HepG2 (cell line): ENCODE results near the gene WDR27. TPM values are rescaled to one million over a fixed set of nuclear protein-coding genes. Genes with fewer than 3 reads are reported as not detected.

Source experiments
- ATAC-seq: fragments of 200-7000 bp; cut with Tn5 transposase; 3 replicates; pipeline ENCODE4 v1.9.1; 2020; ENCODE audit warnings: mild to moderate bottlenecking, moderate library complexity
- BruUV-seq: library from RNA; stranded (reverse); fragments of 400-500 nt; replicated peaks from 2 replicates; lab custom pipeline; 2021; lab: Mats Ljungman, UMichigan
- CTCF ChIA-PET: fragments of 300-600 bp; formaldehyde crosslinking; extraction: SDS; loops from one replicate; lab custom pipeline; 2021; ENCODE audit warnings: low total read pairs, inconsistent platforms, low intra/inter-chr PET ratio; lab: Yijun Ruan, JAX
- POLR2A ChIA-PET: fragments of 350-600 bp; sonication (Branson Sonifier 250); formaldehyde crosslinking; loops from one replicate; lab custom pipeline; 2020; ENCODE audit warnings: antibody characterized with exemption, inconsistent platforms; lab: Yijun Ruan, JAX
- DNase-seq: peaks from one replicate; pipeline ENCODE4 v3.0.0-alpha.2; 2015; ENCODE audit warnings: low spot score
- FAIRE-seq: peaks from 3 replicates; lab custom pipeline; 2011; peaks lifted over from hg19 to GRCh38; lab: Jason Lieb, UNC
- H2AFZ ChIP-seq: one replicate; pipeline ENCODE4 v1.6.1; 2011; ENCODE audit warnings: low read length, inconsistent platforms
- H3K27ac ChIP-seq: fragments of 300-600 bp; 3 replicates; pipeline ENCODE4 v1.8.0; 2011; ENCODE audit warnings: mixed run types, mild to moderate bottlenecking, mixed read lengths, low read length, inconsistent platforms; ENCODE audit not compliant: insufficient read depth; ENCODE audit errors: extremely low read length
- H3K27me3 ChIP-seq, 2 experiments: fragments of 200-600 bp in 1 of 2; 2 replicates in 1 of 2; 3 replicates in 1 of 2; pipeline versions ENCODE4 v1.6.0 to v1.8.0; 2011; ENCODE audit warnings: low read length in 2 of 2, mild to moderate bottlenecking in 2 of 2, moderate library complexity in 2 of 2, inconsistent platforms in 1 of 2; ENCODE audit not compliant: insufficient read depth in 2 of 2, control insufficient read depth in 1 of 2
- H3K36me3 ChIP-seq, 2 experiments: fragments of 200-600 bp in 1 of 2; replicated peaks in 1 of 2; 2 replicates in 1 of 2; 3 replicates in 1 of 2; pipeline versions ENCODE4 v1.5.1 to v1.8.0; 2011; ENCODE audit warnings: low read length in 2 of 2, inconsistent platforms in 1 of 2; ENCODE audit not compliant: insufficient read depth in 2 of 2, control insufficient read depth in 1 of 2
- H3K4me1 ChIP-seq: 2 replicates; pipeline ENCODE4 v1.5.1; 2012; ENCODE audit warnings: low read length, inconsistent platforms; ENCODE audit not compliant: insufficient read depth
- H3K4me2 ChIP-seq: 2 replicates; pipeline ENCODE4 v1.6.0; 2011; ENCODE audit warnings: low read depth, low read length, inconsistent platforms
- H3K4me3 ChIP-seq, 3 experiments: fragments of 200-600 bp in 1 of 3; sonication (generic), shearing (Covaris generic) in 1 of 3; replicated peaks in 1 of 3; 2 replicates each; pipeline ENCODE4 v1.5.1; 2011 to 2016; ENCODE audit warnings: low read length in 3 of 3, inconsistent platforms in 2 of 3, low read depth in 2 of 3, mild to moderate bottlenecking in 2 of 3, control low read depth in 1 of 3, mixed read lengths in 1 of 3; ENCODE audit not compliant: insufficient read depth in 1 of 3
- H3K79me2 ChIP-seq: one replicate; pipeline ENCODE4 v1.6.1; 2011; ENCODE audit warnings: low read length, inconsistent platforms; ENCODE audit not compliant: insufficient read depth
- H3K9ac ChIP-seq: 2 replicates; pipeline ENCODE4 v1.6.0; 2011; ENCODE audit warnings: mild to moderate bottlenecking, low read depth, low read length, inconsistent platforms; ENCODE audit not compliant: insufficient read depth
- H3K9me3 ChIP-seq: 2 replicates; pipeline ENCODE4 v1.5.1; 2012; ENCODE audit warnings: mild to moderate bottlenecking, low read length
- H4K20me1 ChIP-seq: 2 replicates; pipeline ENCODE4 v1.6.0; 2011; ENCODE audit warnings: inconsistent platforms, mild to moderate bottlenecking, low read length, moderate library complexity; ENCODE audit not compliant: insufficient read depth
- HES4 ChIP-seq: sonication (generic); formaldehyde crosslinking; IDR thresholded peaks from 2 replicates; pipeline ENCODE4 v1.9.0; 2021; ENCODE audit warnings: mild to moderate bottlenecking, missing genetic modification reagents, borderline replicate concordance
- HNRNPK ChIP-seq: fragments of 200-400 bp; formaldehyde crosslinking; IDR thresholded peaks from 2 replicates; pipeline ENCODE4 v1.6.1; 2018; ENCODE audit warnings: low read length, low read depth, moderate library complexity, mild to moderate bottlenecking; ENCODE audit not compliant: poor library complexity, severe bottlenecking
- KLF13 ChIP-seq: sonication (generic); formaldehyde crosslinking; IDR thresholded peaks from 2 replicates; pipeline ENCODE4 v1.4.0; 2020; ENCODE audit warnings: mild to moderate bottlenecking, missing genetic modification reagents
- MATR3 ChIP-seq: sonication (generic); formaldehyde crosslinking; IDR thresholded peaks from 2 replicates; pipeline ENCODE4 v1.4.0; 2020; ENCODE audit warnings: missing genetic modification reagents
- ZNF446 ChIP-seq: sonication (generic); formaldehyde crosslinking; IDR thresholded peaks from 2 replicates; pipeline ENCODE4 v1.5.0; 2020; ENCODE audit warnings: mild to moderate bottlenecking, missing genetic modification reagents
- ZNF530 ChIP-seq: sonication (generic); formaldehyde crosslinking; IDR thresholded peaks from 2 replicates; pipeline ENCODE4 v1.5.0; 2020; ENCODE audit warnings: low read depth, mild to moderate bottlenecking, missing genetic modification reagents
- ZNF724P ChIP-seq: sonication (generic); formaldehyde crosslinking; IDR thresholded peaks from 2 replicates; pipeline ENCODE4 v1.8.0; 2022; ENCODE audit warnings: missing genetic modification reagents, borderline replicate concordance
- ZNF746 ChIP-seq: sonication (generic); formaldehyde crosslinking; IDR thresholded peaks from 2 replicates; pipeline ENCODE4 v1.8.0; 2022; ENCODE audit warnings: mild to moderate bottlenecking, missing genetic modification reagents
- ZSCAN30 ChIP-seq: sonication (generic); formaldehyde crosslinking; IDR thresholded peaks from 2 replicates; pipeline ENCODE4 v1.5.0; 2020; ENCODE audit warnings: mild to moderate bottlenecking, missing genetic modification reagents
- WGBS: methylation state at CpG from one replicate; pipeline ENCODE4 v1.1.6; 2017; ENCODE audit warnings: low lambda C conversion rate; 5-methylcytosine and 5-hydroxymethylcytosine counted together
- in situ Hi-C: cut with HindIII; loops from 2 replicates; pipeline ENCODE4 v1.10.0; 2017; ENCODE audit warnings: low pct_unique_long_range_greater_than_20kb; ENCODE audit not compliant: extremely low pct_ligation_motif_present
- intact Hi-C: fragments of 100-400 bp; cut with micrococcal nuclease; formaldehyde crosslinking; loops from one replicate; pipeline ENCODE4 v1.10.0; 2022; ENCODE audit not compliant: unreplicated experiment
- polyA plus RNA-seq, 8 experiments: library from polyadenylated mRNA; depleted of rRNA in 3 of 8; stranded (reverse) in 7 of 8; unstranded in 1 of 8; fragments of >200 nt; fragmentation: Illumina TruSeq in 4 of 8; extraction: Trizol in 4 of 8; gene quantifications; 2 replicates each; pipeline versions ENCODE4 v1.2.1 to v1.2.3, GENCODE V29; 2011 to 2016; ENCODE audit warnings: low read depth in 4 of 8, missing spikeins in 1 of 8, mixed read lengths in 1 of 8; ENCODE audit not compliant: insufficient read depth in 1 of 8
- total RNA-seq, 5 experiments: library from RNA; depleted of rRNA; stranded (reverse); fragments of >200 nt; fragmentation: Illumina TruSeq; extraction: Trizol; gene quantifications; 2 replicates each; pipeline ENCODE4 v1.2.3, GENCODE V29; 2016; ENCODE audit warnings: low read depth in 1 of 5
- TF ChIP-seq, protein P1 (sequence below): sonication (generic); formaldehyde crosslinking; IDR thresholded peaks from 2 replicates; pipeline ENCODE4 v1.5.0; 2020; ENCODE audit warnings: mild to moderate bottlenecking, missing genetic modification reagents
- TF ChIP-seq, protein P2 (sequence below): sonication (generic); formaldehyde crosslinking; IDR thresholded peaks from 2 replicates; pipeline ENCODE4 v1.4.0; 2020; ENCODE audit warnings: missing genetic modification reagents; ENCODE audit errors: not compliant biosample characterization

Gene WDR27
- total and polyA plus RNA-seq, 2 of the 13 experiments (the other 11 are each of a cell fraction or from before 2014, with no cell fraction given) = 34.1 to 80.3 TPM

DNA sequence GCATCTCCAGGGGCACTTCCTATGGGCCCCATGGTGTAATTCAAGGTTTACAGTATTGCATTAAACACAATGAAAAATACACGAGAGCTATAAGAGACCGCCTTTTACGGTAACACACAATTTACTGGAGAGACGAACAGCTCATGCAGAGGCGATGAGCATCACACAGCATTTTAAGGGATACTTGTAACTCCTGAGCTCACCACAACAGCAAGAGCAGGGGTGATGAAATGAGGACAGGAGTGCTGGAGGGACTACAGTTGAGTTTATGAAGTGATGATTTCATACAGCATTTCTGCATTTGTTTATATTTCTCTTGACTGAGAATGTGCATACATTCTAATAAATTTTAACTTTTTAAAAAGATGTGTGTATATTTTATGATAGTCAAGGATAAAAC lies 113.9 kb downstream of the WDR27 start:
- no peak overlapping the region for H3K9ac ChIP-seq
- FAIRE-seq (no peak), DNase-seq (no peak), ATAC-seq (no peak)
- H3K36me3 ChIP-seq = peaks cover 0 to 1% of the 10 kb centered on the region in 2 experiments; a peak in 2 of 5 replicates
- no peak overlapping the region for H3K27ac ChIP-seq
- in situ Hi-C loops (no loop called here), intact Hi-C loops (no loop called here)
- 98% methylated on average over 5 of the region's 5 CpGs for WGBS
- POLR2A ChIA-PET = no interaction called here
- H3K27me3 ChIP-seq = no peaks in the 10 kb centered on the region
- H3K4me3 ChIP-seq = no peak overlapping the region
- BruUV-seq = no TSS peak
- no peaks in the 10 kb centered on the region for H4K20me1 ChIP-seq
- no peaks in the 10 kb centered on the region for H3K79me2 ChIP-seq
- no peaks in the 10 kb centered on the region for H3K4me1 ChIP-seq
- no peak overlapping the region for H3K4me2 ChIP-seq
- H2AFZ ChIP-seq = no peak overlapping the region
- no peak for TF ChIP-seq ZNF724P (CRISPR knock-in tag)
- TF ChIP-seq, protein P1, sequence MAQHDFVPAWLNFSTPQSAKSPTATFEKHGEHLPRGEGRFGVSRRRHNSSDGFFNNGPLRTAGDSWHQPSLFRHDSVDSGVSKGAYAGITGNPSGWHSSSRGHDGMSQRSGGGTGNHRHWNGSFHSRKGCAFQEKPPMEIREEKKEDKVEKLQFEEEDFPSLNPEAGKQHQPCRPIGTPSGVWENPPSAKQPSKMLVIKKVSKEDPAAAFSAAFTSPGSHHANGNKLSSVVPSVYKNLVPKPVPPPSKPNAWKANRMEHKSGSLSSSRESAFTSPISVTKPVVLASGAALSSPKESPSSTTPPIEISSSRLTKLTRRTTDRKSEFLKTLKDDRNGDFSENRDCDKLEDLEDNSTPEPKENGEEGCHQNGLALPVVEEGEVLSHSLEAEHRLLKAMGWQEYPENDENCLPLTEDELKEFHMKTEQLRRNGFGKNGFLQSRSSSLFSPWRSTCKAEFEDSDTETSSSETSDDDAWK (CRISPR knock-in tag) = no peak
- no peak for TF ChIP-seq ZNF746
- TF ChIP-seq HES4 = no peak
- no peak for TF ChIP-seq ZSCAN30 (CRISPR knock-in tag)
- no peak for TF ChIP-seq ZNF446 (CRISPR knock-in tag)
- no peak for TF ChIP-seq MATR3
- CTCF ChIA-PET = no interaction called here
- no peaks in the 10 kb centered on the region for H3K9me3 ChIP-seq

DNA sequence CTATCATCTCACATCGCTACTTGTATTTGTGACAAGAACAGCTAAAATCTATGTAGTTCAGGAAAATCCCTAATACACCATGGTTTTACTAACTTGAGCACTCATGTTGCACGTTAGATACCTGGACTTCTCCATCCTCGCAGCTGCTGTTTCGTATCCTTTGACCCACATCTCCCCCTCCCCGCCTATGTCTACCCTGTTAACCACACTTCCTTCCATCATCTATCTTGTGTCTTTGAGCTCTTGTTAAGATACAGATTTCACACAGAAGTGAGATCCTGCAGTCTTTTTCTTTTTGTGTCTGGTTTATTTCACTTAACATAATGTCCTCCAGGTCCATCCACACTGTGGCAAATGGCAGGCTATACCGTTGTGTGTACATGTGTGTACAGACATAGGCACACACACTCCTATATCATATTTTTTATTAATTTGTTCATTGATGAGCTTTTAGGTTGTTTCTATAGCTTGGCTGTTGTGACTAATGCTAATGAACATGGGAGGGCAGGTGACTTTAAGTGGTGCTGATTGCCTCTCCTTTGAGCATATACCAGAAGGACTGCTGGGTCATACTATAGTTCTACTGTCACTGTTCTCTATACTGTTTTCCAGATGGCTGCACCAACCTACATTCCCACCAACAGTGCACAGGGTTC lies 117.8 kb downstream of the WDR27 start:
- TF ChIP-seq, protein P2, sequence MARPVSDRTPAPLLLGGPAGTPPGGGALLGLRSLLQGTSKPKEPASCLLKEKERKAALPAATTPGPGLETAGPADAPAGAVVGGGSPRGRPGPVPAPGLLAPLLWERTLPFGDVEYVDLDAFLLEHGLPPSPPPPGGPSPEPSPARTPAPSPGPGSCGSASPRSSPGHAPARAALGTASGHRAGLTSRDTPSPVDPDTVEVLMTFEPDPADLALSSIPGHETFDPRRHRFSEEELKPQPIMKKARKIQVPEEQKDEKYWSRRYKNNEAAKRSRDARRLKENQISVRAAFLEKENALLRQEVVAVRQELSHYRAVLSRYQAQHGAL (CRISPR knock-in tag) = no peak
- TF ChIP-seq ZNF530 (CRISPR knock-in tag) (no peak), KLF13 (CRISPR knock-in tag) (no peak), HNRNPK (peak; percentile 48)
- 90% methylated on average over 6 of the region's 6 CpGs for WGBS
- no peak overlapping the region for H3K9ac ChIP-seq
- POLR2A ChIA-PET = no interaction called here
- FAIRE-seq (no peak), DNase-seq (no peak), ATAC-seq (no peak)
- H3K79me2 ChIP-seq = no peaks in the 10 kb centered on the region
- no peaks in the 10 kb centered on the region for H3K9me3 ChIP-seq
- no peak overlapping the region for H2AFZ ChIP-seq
- BruUV-seq = no TSS peak
- peaks cover 0 to 1% of the 10 kb centered on the region in 2 experiments; a peak in 2 of 5 replicates for H3K36me3 ChIP-seq
- H3K4me2 ChIP-seq = no peak overlapping the region
- CTCF ChIA-PET = no interaction called here
- no peak overlapping the region for H3K4me3 ChIP-seq
- in situ Hi-C loops = no loop called here
- no peaks in the 10 kb centered on the region for H3K4me1 ChIP-seq
- no peak overlapping the region for H3K27ac ChIP-seq
- H4K20me1 ChIP-seq = no peaks in the 10 kb centered on the region
- no peaks in the 10 kb centered on the region for H3K27me3 ChIP-seq
- intact Hi-C loops = no loop called here
